NCI-H1092 treated with DMSO at 0.1 percent for 48 hours (cell line): Measurements from ENCODE around the gene TIMELESS.
"Not testable (repeated sequence)": the region's sequence is repeated elsewhere in the genome, so short reads cannot be mapped to it uniquely, and the experiment has no call there.

Experiments used
- DNase-seq: peaks from one replicate; lab custom pipeline; 2025; lab: John Stamatoyannopoulos, UW

Gene TIMELESS

GRCh38 chr12:56408799-56409417, 40.3 kb downstream of the TIMELESS start:
- DNase-seq, result no peak

DNA sequence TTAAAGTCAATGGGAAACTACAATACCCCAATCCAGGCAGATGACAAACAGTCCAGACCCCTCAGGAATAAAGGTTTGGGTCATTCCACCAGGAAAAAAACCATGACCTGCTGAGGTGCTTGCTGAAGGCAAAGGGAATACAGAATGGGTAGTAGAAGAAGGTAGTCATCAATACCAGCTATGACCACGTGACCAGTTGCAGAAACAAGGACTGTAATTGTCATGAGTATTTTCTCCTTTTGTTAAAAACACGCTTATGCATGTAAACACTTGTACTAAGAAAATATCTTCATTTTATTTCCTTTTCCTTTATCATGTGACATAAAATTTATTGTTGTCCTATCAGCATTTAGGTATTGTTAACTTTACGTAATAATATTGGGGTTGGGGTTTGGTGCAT, 45.0 kb downstream of the TIMELESS start:
- DNase-seq, result not testable (repeated sequence)

GRCh38 chr12:56401612-56402011, 47.6 kb downstream of the TIMELESS start:
- not testable (repeated sequence) for DNase-seq

- DNase-seq, result not testable (repeated sequence)
Measured at GRCh38 chr12:56401125-56401524, 48.1 kb downstream of the TIMELESS start.

DNA sequence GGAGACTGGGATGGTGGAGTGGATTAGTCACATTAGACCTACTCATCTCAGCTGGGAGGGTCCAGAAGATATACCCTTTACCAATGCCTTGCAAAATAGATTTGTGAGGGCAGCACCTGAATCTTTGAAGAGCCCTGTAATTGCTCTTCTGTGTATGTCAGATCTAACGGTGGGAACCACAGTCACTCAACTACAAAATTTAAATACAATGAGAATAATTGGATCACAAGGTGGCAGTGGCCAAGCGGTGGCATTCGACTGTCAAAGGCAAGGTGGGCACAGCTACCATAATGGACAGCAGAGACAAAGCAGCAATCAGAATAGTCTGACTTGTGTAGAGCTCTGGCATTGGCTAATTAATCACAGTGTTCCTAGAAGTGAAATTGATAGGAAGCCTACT, 49.8 kb downstream of the TIMELESS start:
- not testable (repeated sequence) for DNase-seq

GRCh38 chr12:56398324-56398723, 50.9 kb downstream of the TIMELESS start:
- no peak for DNase-seq

- DNase-seq, result no peak
Measured at GRCh38 chr12:56392331-56392730, 56.9 kb downstream of the TIMELESS start.

GRCh38 chr12:56391721-56392120, 57.5 kb downstream of the TIMELESS start:
- DNase-seq, result no peak

DNA sequence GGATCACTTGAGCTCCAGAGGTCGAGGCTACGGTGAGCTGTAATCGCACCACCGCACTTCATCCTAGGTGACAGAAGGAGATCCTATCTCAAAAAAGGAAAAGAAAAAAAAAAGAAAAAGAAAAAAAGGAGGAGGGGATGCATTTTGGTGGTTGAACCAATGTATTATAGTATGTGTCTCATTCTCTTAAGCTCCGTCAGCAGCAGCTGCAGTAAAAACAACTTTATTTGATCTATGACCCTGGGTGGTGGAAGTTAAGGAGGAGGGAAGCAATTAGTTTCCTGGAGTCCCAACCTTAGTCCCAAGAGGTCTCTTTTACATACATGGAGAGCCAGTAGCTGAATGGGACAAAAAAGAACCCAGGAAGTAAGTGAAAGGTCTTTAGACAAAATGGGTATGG, 59.8 kb downstream of the TIMELESS start:
- DNase-seq, result no peak

GRCh38 chr12:56387152-56387736, 62.0 kb downstream of the TIMELESS start:
- DNase-seq, result no peak

GRCh38 chr12:56385873-56386272, 63.4 kb downstream of the TIMELESS start:
- DNase-seq, result no peak

DNA sequence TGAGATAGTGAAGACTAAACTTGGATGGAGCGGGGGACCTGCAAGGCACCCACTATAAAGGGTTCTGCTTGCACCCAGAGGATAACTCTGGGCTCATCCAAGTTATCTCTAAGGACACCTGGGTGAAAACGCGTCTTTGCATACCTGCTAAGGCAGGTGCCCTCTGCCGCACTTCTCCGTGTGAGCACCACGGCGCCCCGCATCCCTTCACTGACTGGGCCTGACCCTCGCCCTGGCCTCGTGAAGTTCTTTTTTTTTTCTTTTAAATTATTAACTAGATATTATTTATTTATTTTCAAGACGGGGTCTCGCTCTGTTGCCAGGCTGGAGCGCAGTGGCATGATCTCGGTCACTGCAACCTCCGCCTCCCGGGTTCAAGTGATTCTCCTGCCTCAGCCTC, 66.6 kb downstream of the TIMELESS start:
- DNase-seq, result no peak

DNA sequence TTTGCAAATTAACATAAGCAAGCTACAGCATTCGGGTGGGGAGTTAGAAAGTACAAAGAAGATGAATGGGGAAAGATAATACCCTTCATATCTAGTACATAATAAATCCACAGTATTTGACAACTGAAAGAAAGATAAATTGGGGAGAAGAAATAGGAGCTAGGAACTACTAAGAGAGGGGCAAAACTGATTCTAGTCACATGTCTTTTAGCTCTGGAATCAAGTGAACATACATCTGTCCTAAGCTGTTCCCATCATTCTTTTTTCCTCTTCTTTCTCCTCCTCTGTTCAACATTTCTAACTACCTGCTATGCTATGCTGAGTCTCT, 71.3 kb downstream of the TIMELESS start:
- DNase-seq, result no peak

- DNase-seq, result no peak
Measured at GRCh38 chr12:56377310-56377988, 71.8 kb downstream of the TIMELESS start.

- no peak for DNase-seq
Measured at GRCh38 chr12:56375598-56376434, 73.4 kb downstream of the TIMELESS start.

GRCh38 chr12:56374726-56375597, 74.3 kb downstream of the TIMELESS start:
- no peak for DNase-seq

GRCh38 chr12:56373515-56373914, 75.7 kb downstream of the TIMELESS start:
- DNase-seq, result no peak

GRCh38 chr12:56366948-56367347, 82.3 kb downstream of the TIMELESS start:
- no peak for DNase-seq
